Hepatocyte (in vitro differentiated cells): Measurements from ENCODE around the gene IFI35. TPM values are rescaled to one million over a fixed set of nuclear protein-coding genes. Genes with fewer than 3 reads are reported as not detected.

Experiments
- DNase-seq: peaks from one replicate; pipeline ENCODE4 v3.0.0-alpha.2; 2016; ENCODE audit warnings: low spot score
- H2AFZ ChIP-seq: fragments of 200-600 bp; sonication (generic); 2 replicates; pipeline ENCODE4 v1.6.0; 2016; ENCODE audit warnings: antibody characterized with exemption, mild to moderate bottlenecking
- H3K27ac ChIP-seq: fragments of 200-600 bp; sonication (generic); 2 replicates; pipeline ENCODE4 v1.5.1; 2016; ENCODE audit warnings: mild to moderate bottlenecking
- H3K27me3 ChIP-seq: fragments of 200-600 bp; sonication (generic); 2 replicates; pipeline ENCODE4 v1.6.1; 2016
- H3K36me3 ChIP-seq: fragments of 200-600 bp; sonication (generic); replicated peaks from 2 replicates; pipeline ENCODE4 v1.5.1; 2016; ENCODE audit warnings: low read depth; ENCODE audit not compliant: insufficient read depth
- H3K4me1 ChIP-seq: fragments of 200-600 bp; sonication (generic); 2 replicates; pipeline ENCODE4 v1.5.1; 2016; ENCODE audit warnings: mild to moderate bottlenecking, moderate library complexity; ENCODE audit not compliant: insufficient read depth
- H3K4me2 ChIP-seq: fragments of 200-600 bp; sonication (generic); 2 replicates; pipeline ENCODE4 v1.6.0; 2016
- H3K4me3 ChIP-seq: fragments of 200-600 bp; sonication (generic); 2 replicates; pipeline ENCODE4 v1.5.1; 2016; ENCODE audit warnings: mild to moderate bottlenecking
- H3K79me2 ChIP-seq: fragments of 200-600 bp; sonication (generic); 2 replicates; pipeline ENCODE4 v1.6.0; 2017; ENCODE audit warnings: mild to moderate bottlenecking
- H3K9me2 ChIP-seq: fragments of 200-600 bp; sonication (generic); replicated peaks from 2 replicates; pipeline ENCODE4 v1.6.0; 2017; ENCODE audit warnings: mild to moderate bottlenecking; ENCODE audit not compliant: insufficient read depth
- H3K9me3 ChIP-seq: fragments of 200-600 bp; sonication (generic); 2 replicates; pipeline ENCODE4 v1.5.1; 2016; ENCODE audit warnings: low read depth, mild to moderate bottlenecking
- H4K20me1 ChIP-seq: fragments of 200-600 bp; sonication (generic); 2 replicates; pipeline ENCODE4 v1.6.0; 2016; ENCODE audit warnings: mild to moderate bottlenecking; ENCODE audit not compliant: insufficient read depth, poor library complexity, severe bottlenecking
- EZH2 ChIP-seq: fragments of 200-600 bp; sonication (generic); IDR thresholded peaks from 2 replicates; pipeline ENCODE4 v1.6.1; 2016; ENCODE audit warnings: antibody characterized with exemption, mild to moderate bottlenecking, borderline replicate concordance
- EZH2phosphoT487 ChIP-seq: fragments of 200-600 bp; sonication (generic); IDR thresholded peaks from one replicate; pipeline ENCODE4 v1.6.1; 2018; ENCODE audit warnings: antibody characterized with exemption, mild to moderate bottlenecking, low read depth, moderate library complexity; ENCODE audit not compliant: unreplicated experiment, severe bottlenecking
- WGBS: methylation state at CpG from one replicate; pipeline ENCODE4 v1.1.6; 2016; ENCODE audit warnings: low lambda C conversion rate; ENCODE audit errors: missing lambda C conversion rate; 5-methylcytosine and 5-hydroxymethylcytosine counted together
- polyA plus RNA-seq: library from polyadenylated mRNA; unstranded; fragments of >200 nt; fragmentation: Nextera tagmentation; extraction: Ambion mirVana; gene quantifications from 2 replicates; pipeline ENCODE4 v1.2.1, GENCODE V29; 2016
- total RNA-seq: library from RNA; depleted of rRNA; stranded (reverse); fragments of >200 nt; gene quantifications from 2 replicates; pipeline ENCODE4 v1.2.3, GENCODE V29; 2014
- TF ChIP-seq, protein P1 (sequence below): fragments of 200-600 bp; sonication (generic); IDR thresholded peaks from 2 replicates; pipeline ENCODE4 v1.5.1; 2016; ENCODE audit warnings: antibody characterized with exemption, mild to moderate bottlenecking; ENCODE audit not compliant: poor library complexity

Gene IFI35
- total and polyA plus RNA-seq, 2 experiments from 2014 or later, result 18.4 to 27.5 TPM

DNA sequence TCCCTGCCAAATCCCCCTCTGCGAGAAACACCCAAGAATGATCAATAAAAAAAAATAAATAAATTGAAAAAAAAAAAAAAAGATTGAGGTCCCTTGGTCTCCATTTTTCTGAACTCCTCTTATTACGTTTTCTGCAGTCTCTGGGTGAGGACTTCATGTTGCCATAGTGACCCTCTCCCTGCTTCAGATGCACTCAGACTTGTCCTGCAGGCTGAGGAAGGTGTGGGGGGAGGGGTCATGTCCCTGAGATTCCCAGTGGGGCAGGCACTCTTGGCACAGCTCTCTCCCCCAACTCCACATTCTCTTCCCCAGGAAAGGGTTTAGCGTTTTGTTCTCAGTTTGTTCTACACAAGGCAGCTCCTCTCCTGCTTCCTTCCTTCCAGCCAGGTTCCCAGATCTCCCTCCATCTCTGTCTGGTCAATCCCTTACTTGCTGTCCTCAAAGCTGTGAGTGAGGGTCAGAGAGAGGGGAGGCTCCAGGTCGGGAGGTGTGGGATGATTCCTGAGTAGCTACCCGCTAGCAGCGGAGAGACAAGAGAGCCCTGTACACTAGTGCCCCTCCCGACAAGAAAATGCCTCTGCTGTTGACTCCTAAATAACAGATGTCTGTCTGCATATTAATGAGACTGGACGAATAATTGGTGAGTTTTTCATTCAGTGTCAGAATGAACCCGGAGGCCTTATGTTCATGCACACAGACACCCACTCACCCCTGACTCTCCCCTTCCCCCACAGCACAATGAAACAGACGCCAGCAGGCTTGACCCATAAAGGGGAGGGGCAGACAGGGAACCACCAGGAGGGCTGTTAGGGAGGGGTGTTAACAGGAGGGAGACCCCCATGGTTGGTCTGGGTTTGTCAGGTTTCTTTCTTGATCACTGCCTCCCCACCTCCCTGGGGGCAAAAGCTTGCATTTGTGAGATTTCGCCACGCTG is 27.6 kb downstream of the IFI35 start:
- no peaks in the 10 kb centered on the region for H3K79me2 ChIP-seq
- H3K27ac ChIP-seq, result no peak overlapping the region
- no peaks in the 10 kb centered on the region for H3K9me3 ChIP-seq
- DNase-seq, result no peak
- no peaks in the 10 kb centered on the region for H3K36me3 ChIP-seq
- H3K4me1 ChIP-seq, result no peaks in the 10 kb centered on the region
- H3K4me2 ChIP-seq, result no peak overlapping the region
- H3K27me3 ChIP-seq, result no peaks in the 10 kb centered on the region
- TF ChIP-seq EZH2, result no peak
- no peak for TF ChIP-seq EZH2phosphoT487
- TF ChIP-seq, protein P1, sequence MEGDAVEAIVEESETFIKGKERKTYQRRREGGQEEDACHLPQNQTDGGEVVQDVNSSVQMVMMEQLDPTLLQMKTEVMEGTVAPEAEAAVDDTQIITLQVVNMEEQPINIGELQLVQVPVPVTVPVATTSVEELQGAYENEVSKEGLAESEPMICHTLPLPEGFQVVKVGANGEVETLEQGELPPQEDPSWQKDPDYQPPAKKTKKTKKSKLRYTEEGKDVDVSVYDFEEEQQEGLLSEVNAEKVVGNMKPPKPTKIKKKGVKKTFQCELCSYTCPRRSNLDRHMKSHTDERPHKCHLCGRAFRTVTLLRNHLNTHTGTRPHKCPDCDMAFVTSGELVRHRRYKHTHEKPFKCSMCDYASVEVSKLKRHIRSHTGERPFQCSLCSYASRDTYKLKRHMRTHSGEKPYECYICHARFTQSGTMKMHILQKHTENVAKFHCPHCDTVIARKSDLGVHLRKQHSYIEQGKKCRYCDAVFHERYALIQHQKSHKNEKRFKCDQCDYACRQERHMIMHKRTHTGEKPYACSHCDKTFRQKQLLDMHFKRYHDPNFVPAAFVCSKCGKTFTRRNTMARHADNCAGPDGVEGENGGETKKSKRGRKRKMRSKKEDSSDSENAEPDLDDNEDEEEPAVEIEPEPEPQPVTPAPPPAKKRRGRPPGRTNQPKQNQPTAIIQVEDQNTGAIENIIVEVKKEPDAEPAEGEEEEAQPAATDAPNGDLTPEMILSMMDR, result no peak
- H3K9me2 ChIP-seq, result no peaks in the 10 kb centered on the region
- WGBS, result 45% methylated on average over 12 of the region's 12 CpGs
- no peaks in the 10 kb centered on the region for H4K20me1 ChIP-seq
- no peak overlapping the region for H2AFZ ChIP-seq
- H3K4me3 ChIP-seq, result no peak overlapping the region

DNA sequence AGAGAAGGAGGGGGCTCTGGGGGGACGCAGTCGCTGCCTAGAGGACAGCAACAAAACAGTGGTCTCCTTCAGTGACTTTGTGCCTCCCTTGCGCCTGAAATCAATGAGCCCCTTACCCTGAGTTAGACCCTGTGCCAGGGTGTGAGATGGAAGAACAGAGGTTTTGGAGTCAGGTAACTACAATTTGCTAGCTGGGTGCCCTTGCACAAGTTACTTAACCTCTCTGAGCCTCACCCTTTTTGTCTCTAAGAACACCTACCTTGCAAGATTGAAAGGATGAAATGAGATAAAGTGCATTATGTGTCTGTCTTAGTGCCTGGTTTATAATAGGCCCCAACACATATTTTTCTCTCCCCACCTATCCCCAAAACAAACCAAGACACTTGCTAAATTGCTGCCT is 28.3 kb downstream of the IFI35 start:
- Histone ChIP-seq H3K9me3 (no peaks in the 10 kb centered on the region), H3K4me2 (no peak overlapping the region), H3K27ac (no peak overlapping the region), H3K4me1 (no peaks in the 10 kb centered on the region), H3K27me3 (no peaks in the 10 kb centered on the region), H3K4me3 (no peak overlapping the region), H3K36me3 (no peaks in the 10 kb centered on the region), H2AFZ (no peak overlapping the region), H4K20me1 (no peaks in the 10 kb centered on the region), H3K79me2 (no peaks in the 10 kb centered on the region), H3K9me2 (no peaks in the 10 kb centered on the region)
- 78% methylated on average over 3 of the region's 3 CpGs for WGBS
- no peak for TF ChIP-seq EZH2
- no peak for TF ChIP-seq EZH2phosphoT487
- TF ChIP-seq, protein P1, result no peak
- no peak for DNase-seq

GRCh38 chr17:43039646-43040045 is 33.1 kb downstream of the IFI35 start:
- Histone ChIP-seq H2AFZ (no peak overlapping the region), H3K4me3 (no peak overlapping the region), H3K9me2 (no peaks in the 10 kb centered on the region), H3K27me3 (no peaks in the 10 kb centered on the region), H3K4me2 (no peak overlapping the region), H3K9me3 (no peaks in the 10 kb centered on the region), H4K20me1 (no peaks in the 10 kb centered on the region), H3K27ac (no peak overlapping the region), H3K4me1 (no peaks in the 10 kb centered on the region), H3K36me3 (no peaks in the 10 kb centered on the region), H3K79me2 (no peaks in the 10 kb centered on the region)
- TF ChIP-seq, protein P1, result no peak
- TF ChIP-seq EZH2phosphoT487, result no peak
- no peak for TF ChIP-seq EZH2
- 95% methylated on average over 2 of the region's 2 CpGs for WGBS
- no peak for DNase-seq
